Endothelial cell of umbilical vein (primary cell): ENCODE measurements around the gene CACNB1. TPM values are rescaled to one million over a fixed set of nuclear protein-coding genes. Genes with fewer than 3 reads are reported as not detected.

Source experiments
- BruUV-seq: library from RNA; stranded (reverse); fragments of 400-500 nt; replicated peaks from 2 replicates; lab custom pipeline; 2021; lab: Mats Ljungman, UMichigan
- CTCF ChIA-PET: fragments of 300-600, 350-600 bp; sonication (Branson Sonifier 250); formaldehyde crosslinking; loops from one replicate; lab custom pipeline; 2021; ENCODE audit warnings: antibody characterized with exemption, inconsistent platforms; lab: Charles Lee
- POLR2A ChIA-PET: fragments of 300-600, 350-600 bp; sonication (Branson Sonifier 250); formaldehyde crosslinking; loops from one replicate; lab custom pipeline; 2021; ENCODE audit warnings: antibody characterized with exemption, inconsistent platforms; lab: Charles Lee
- DNase-seq: peaks from one replicate; pipeline ENCODE4 v3.0.0-alpha.2; 2011; ENCODE audit warnings: low read depth, low spot score
- FAIRE-seq: peaks from 2 replicates; lab custom pipeline; 2011; peaks lifted over from hg19 to GRCh38; lab: Jason Lieb, UNC
- H2AFZ ChIP-seq: 2 replicates; pipeline ENCODE4 v1.6.0; 2012; ENCODE audit warnings: low read depth, low read length, control low read depth, inconsistent platforms
- H3K27ac ChIP-seq: 2 replicates; pipeline ENCODE4 v1.5.1; 2011; ENCODE audit warnings: low read depth, mild to moderate bottlenecking, control low read depth, low read length, moderate library complexity; ENCODE audit not compliant: insufficient read depth
- H3K27me3 ChIP-seq, 2 experiments: 2 replicates each; pipeline versions ENCODE4 v1.6.0 to v1.6.1; 2011; ENCODE audit warnings: low read length in 2 of 2, mixed read lengths in 1 of 2; ENCODE audit not compliant: control insufficient read depth in 2 of 2, insufficient read depth in 2 of 2
- H3K36me3 ChIP-seq, 2 experiments: 2 replicates in 1 of 2; 3 replicates in 1 of 2; pipeline ENCODE4 v1.5.1; 2011; ENCODE audit warnings: low read length in 2 of 2, mild to moderate bottlenecking in 1 of 2, moderate library complexity in 1 of 2; ENCODE audit not compliant: control insufficient read depth in 2 of 2, insufficient read depth in 2 of 2; ENCODE audit errors: extremely low read depth in 1 of 2
- H3K4me1 ChIP-seq: 3 replicates; pipeline ENCODE4 v1.5.1; 2011; ENCODE audit warnings: mild to moderate bottlenecking, low read length; ENCODE audit not compliant: control insufficient read depth, insufficient read depth; ENCODE audit errors: extremely low read depth
- H3K4me2 ChIP-seq: 2 replicates; pipeline ENCODE4 v1.6.1; 2011; ENCODE audit warnings: low read length, control low read depth, mixed read lengths; ENCODE audit not compliant: insufficient read depth
- H3K4me3 ChIP-seq, 3 experiments: fragments of 200-600 bp in 1 of 3; sonication (generic), shearing (Covaris generic) in 1 of 3; replicated peaks in 1 of 3; 2 replicates each; pipeline ENCODE4 v1.5.1; 2011 to 2016; ENCODE audit warnings: control low read depth in 3 of 3, low read length in 3 of 3, mild to moderate bottlenecking in 2 of 3, inconsistent platforms in 1 of 3, low read depth in 1 of 3, moderate library complexity in 1 of 3; ENCODE audit not compliant: insufficient read depth in 1 of 3
- H3K79me2 ChIP-seq: 2 replicates; pipeline ENCODE4 v1.6.0; 2012; ENCODE audit warnings: low read length, inconsistent platforms; ENCODE audit not compliant: control insufficient read depth, insufficient read depth
- H3K9ac ChIP-seq: replicated peaks from 2 replicates; pipeline ENCODE3; 2011; ENCODE audit warnings: low read length, control low read depth; ENCODE audit not compliant: insufficient read depth; ENCODE audit errors: extremely low read depth
- H3K9me1 ChIP-seq: replicated peaks from 3 replicates; pipeline ENCODE4 v1.6.0; 2011; ENCODE audit warnings: mild to moderate bottlenecking, low read length; ENCODE audit not compliant: control insufficient read depth, insufficient read depth; ENCODE audit errors: extremely low read depth
- H3K9me3 ChIP-seq: replicated peaks from 2 replicates; pipeline ENCODE4 v1.5.1; 2012; ENCODE audit warnings: low read length, inconsistent platforms; ENCODE audit not compliant: control insufficient read depth, insufficient read depth
- H4K20me1 ChIP-seq: replicated peaks from 2 replicates; pipeline ENCODE3; 2011; ENCODE audit warnings: mild to moderate bottlenecking, low read length; ENCODE audit not compliant: control insufficient read depth, insufficient read depth; ENCODE audit errors: extremely low read depth
- EZH2 ChIP-seq: IDR thresholded peaks from 2 replicates; pipeline ENCODE4 v1.6.1; 2012; ENCODE audit warnings: borderline replicate concordance, low read depth, mild to moderate bottlenecking, moderate library complexity, low read length, inconsistent platforms; ENCODE audit not compliant: severe bottlenecking
- FOS ChIP-seq: IDR thresholded peaks from 2 replicates; pipeline ENCODE4 v1.6.1; 2011; ENCODE audit warnings: mild to moderate bottlenecking, low read length, moderate library complexity, borderline replicate concordance; ENCODE audit not compliant: insufficient read depth
- GATA2 ChIP-seq: IDR thresholded peaks from 2 replicates; pipeline ENCODE4 v1.7.0; 2011; ENCODE audit warnings: low read depth, mild to moderate bottlenecking, moderate library complexity, mixed read lengths, low read length; ENCODE audit not compliant: insufficient read length, insufficient read depth
- JUN ChIP-seq: IDR thresholded peaks from 2 replicates; pipeline ENCODE4 v1.6.1; 2011; ENCODE audit warnings: borderline replicate concordance, low read depth; ENCODE audit not compliant: insufficient read length, insufficient read depth
- MYC ChIP-seq: IDR thresholded peaks from one replicate; pipeline ENCODE4 v1.6.1; 2011; ENCODE audit warnings: mild to moderate bottlenecking, low read depth, low read length
- POLR2A ChIP-seq: IDR thresholded peaks from 2 replicates; pipeline ENCODE4 v1.6.1; 2012; ENCODE audit warnings: low read depth, mild to moderate bottlenecking, control low read depth, low read length
- POLR2AphosphoS5 ChIP-seq: IDR thresholded peaks from 2 replicates; pipeline ENCODE4 v1.6.1; 2012; ENCODE audit warnings: low read depth, mild to moderate bottlenecking, control low read depth, low read length, moderate library complexity; ENCODE audit not compliant: insufficient read depth
- dilution Hi-C: fragments of 300-500 bp; cut with MboI; formaldehyde crosslinking; loops from one replicate; pipeline ENCODE4 v1.15.0; 2019; ENCODE audit warnings: low sequenced_read_pairs; ENCODE audit not compliant: extremely low pct_ligation_motif_present
- intact Hi-C: fragments of 100-400 bp; cut with micrococcal nuclease; formaldehyde crosslinking; loops from one replicate; pipeline ENCODE4 v1.10.0; 2022
- polyA plus RNA-seq, 4 experiments: library from polyadenylated mRNA; depleted of rRNA in 3 of 4; stranded (reverse) in 3 of 4; unstranded in 1 of 4; fragments of >200 nt; gene quantifications; 2 replicates each; pipeline versions ENCODE4 v1.2.1 to v1.2.3, GENCODE V29; 2011 to 2012; ENCODE audit warnings: missing spikeins in 1 of 4
- total RNA-seq: library from RNA; stranded (reverse); gene quantifications from 2 replicates; pipeline ENCODE4 v1.2.3, GENCODE V29; 2021
- TF ChIP-seq, protein P1 (sequence below): IDR thresholded peaks from 2 replicates; pipeline ENCODE4 v1.6.1; 2011; ENCODE audit not compliant: insufficient read depth, insufficient read length
- TF ChIP-seq, protein P2 (sequence below), 2 donors: IDR thresholded peaks; 1 replicate in 1 of 2; 2 replicates in 1 of 2; pipeline ENCODE4 v1.5.1; 2011; ENCODE audit warnings: low read length in 2 of 2, mild to moderate bottlenecking in 2 of 2, moderate library complexity in 2 of 2, control low read depth in 1 of 2, inconsistent platforms in 1 of 2, low read depth in 1 of 2; ENCODE audit not compliant: insufficient read depth in 1 of 2; ENCODE audit errors: extremely low read depth in 1 of 2

Gene CACNB1
- total and polyA plus RNA-seq, 2 donors (not counting 3 experiments of a cell fraction or from before 2014, with no cell fraction given): 4.7 to 12.3 TPM

DNA sequence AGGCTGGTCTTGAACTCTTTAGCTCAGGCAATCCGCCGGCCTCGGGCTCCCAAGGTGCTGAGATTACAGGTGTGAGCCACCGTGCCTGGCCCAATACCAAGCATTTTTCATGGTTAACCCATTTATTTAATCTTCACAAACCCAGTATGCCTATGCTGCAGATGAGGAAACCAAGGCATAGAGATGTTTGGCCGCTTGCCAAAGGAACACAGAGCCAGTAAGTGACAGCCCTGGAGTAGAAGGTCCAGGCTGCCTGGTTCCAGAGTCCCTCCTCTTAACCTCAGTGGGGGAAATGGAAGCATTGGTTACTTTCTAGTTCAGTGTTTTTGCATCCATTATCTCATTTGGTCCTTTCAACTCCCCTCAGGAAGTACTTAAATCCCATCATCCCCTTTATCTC lies 16.2 kb downstream of the CACNB1 start:
- no peaks in the 10 kb centered on the region for H3K27me3 ChIP-seq
- no peak for FAIRE-seq
- intact Hi-C loops (no loop called here), dilution Hi-C loops (no loop called here)
- H3K27ac ChIP-seq: no peak overlapping the region
- no TSS peak for BruUV-seq
- ChIA-PET CTCF (interaction anchor here (1.1 to 11.0 kb wide), 2 partner anchors 63 to 198 kb away, joined by 3 to 130 read pairs; no protein-coding TSS in a partner anchor), POLR2A (no interaction called here)
- no peaks in the 10 kb centered on the region for H4K20me1 ChIP-seq
- H3K4me2 ChIP-seq: no peak overlapping the region
- no peak overlapping the region for H3K4me3 ChIP-seq
- no peak overlapping the region for H3K9ac ChIP-seq
- TF ChIP-seq POLR2A: no peak
- TF ChIP-seq JUN: no peak
- TF ChIP-seq GATA2: no peak
- TF ChIP-seq MYC: no peak
- TF ChIP-seq, protein P1, sequence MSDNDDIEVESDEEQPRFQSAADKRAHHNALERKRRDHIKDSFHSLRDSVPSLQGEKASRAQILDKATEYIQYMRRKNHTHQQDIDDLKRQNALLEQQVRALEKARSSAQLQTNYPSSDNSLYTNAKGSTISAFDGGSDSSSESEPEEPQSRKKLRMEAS: no peak
- no peak for TF ChIP-seq FOS
- TF ChIP-seq EZH2: no peak
- no peak for TF ChIP-seq POLR2AphosphoS5
- TF ChIP-seq, protein P2, sequence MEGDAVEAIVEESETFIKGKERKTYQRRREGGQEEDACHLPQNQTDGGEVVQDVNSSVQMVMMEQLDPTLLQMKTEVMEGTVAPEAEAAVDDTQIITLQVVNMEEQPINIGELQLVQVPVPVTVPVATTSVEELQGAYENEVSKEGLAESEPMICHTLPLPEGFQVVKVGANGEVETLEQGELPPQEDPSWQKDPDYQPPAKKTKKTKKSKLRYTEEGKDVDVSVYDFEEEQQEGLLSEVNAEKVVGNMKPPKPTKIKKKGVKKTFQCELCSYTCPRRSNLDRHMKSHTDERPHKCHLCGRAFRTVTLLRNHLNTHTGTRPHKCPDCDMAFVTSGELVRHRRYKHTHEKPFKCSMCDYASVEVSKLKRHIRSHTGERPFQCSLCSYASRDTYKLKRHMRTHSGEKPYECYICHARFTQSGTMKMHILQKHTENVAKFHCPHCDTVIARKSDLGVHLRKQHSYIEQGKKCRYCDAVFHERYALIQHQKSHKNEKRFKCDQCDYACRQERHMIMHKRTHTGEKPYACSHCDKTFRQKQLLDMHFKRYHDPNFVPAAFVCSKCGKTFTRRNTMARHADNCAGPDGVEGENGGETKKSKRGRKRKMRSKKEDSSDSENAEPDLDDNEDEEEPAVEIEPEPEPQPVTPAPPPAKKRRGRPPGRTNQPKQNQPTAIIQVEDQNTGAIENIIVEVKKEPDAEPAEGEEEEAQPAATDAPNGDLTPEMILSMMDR (IDR thresholded peaks at IDR 0.05; ENCODE audit: extremely low read depth in 1 of 2, insufficient read depth in 1 of 2, low read depth in 1 of 2, low read length in 2 of 2): no peak
- peaks cover 8 to 36% of the 10 kb centered on the region in 2 experiments for H3K36me3 ChIP-seq
- no peaks in the 10 kb centered on the region for H3K9me1 ChIP-seq
- H2AFZ ChIP-seq: no peak overlapping the region
- no peaks in the 10 kb centered on the region for H3K9me3 ChIP-seq
- no peaks in the 10 kb centered on the region for H3K79me2 ChIP-seq
- peaks cover 6% of the 10 kb centered on the region for H3K4me1 ChIP-seq
- DNase-seq: no peak
